ENCODE results near the gene HLA-F.

DNA sequence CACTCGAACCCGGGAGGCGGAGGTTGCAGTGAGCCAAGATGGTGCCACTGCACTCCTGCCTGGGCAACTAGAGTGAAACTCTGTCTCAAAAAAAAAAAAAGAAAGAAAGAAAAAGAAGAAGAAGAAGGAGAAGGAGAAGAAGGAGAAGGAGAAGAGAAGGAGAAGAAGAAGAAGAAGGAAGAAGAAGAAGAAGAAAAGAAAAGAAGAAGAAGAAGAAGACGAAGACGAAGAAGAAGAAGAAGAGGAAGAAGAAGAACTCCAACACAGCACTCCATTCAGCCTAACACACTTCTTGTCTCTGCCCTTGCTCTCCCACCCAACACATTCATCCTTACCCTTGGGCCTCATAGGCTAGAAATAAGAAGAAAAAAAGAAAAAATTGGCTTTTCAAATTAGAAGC lies 49.2 kb upstream of the HLA-F start:
- TF ChIP-seq EZH2 (IDR thresholded peaks at IDR 0.05), result no peak
- no peak for TF ChIP-seq FOXP2 (optimal IDR thresholded peaks at IDR 0.05; ENCODE audit: control extremely low read depth, extremely low read length, insufficient read depth)

Measured in SK-N-MC (cell line).